DMS53 treated with DMSO at 0.1 percent for 48 hours (cell line): ENCODE measurements around the gene CCDC146.
"Not testable (repeated sequence)": the region's sequence is repeated elsewhere in the genome, so short reads cannot be mapped to it uniquely, and the experiment has no call there.

Experiments
- DNase-seq: peaks from one replicate; lab custom pipeline; 2025; ENCODE audit not compliant: unreplicated experiment; lab: John Stamatoyannopoulos, UW

Gene CCDC146

DNA sequence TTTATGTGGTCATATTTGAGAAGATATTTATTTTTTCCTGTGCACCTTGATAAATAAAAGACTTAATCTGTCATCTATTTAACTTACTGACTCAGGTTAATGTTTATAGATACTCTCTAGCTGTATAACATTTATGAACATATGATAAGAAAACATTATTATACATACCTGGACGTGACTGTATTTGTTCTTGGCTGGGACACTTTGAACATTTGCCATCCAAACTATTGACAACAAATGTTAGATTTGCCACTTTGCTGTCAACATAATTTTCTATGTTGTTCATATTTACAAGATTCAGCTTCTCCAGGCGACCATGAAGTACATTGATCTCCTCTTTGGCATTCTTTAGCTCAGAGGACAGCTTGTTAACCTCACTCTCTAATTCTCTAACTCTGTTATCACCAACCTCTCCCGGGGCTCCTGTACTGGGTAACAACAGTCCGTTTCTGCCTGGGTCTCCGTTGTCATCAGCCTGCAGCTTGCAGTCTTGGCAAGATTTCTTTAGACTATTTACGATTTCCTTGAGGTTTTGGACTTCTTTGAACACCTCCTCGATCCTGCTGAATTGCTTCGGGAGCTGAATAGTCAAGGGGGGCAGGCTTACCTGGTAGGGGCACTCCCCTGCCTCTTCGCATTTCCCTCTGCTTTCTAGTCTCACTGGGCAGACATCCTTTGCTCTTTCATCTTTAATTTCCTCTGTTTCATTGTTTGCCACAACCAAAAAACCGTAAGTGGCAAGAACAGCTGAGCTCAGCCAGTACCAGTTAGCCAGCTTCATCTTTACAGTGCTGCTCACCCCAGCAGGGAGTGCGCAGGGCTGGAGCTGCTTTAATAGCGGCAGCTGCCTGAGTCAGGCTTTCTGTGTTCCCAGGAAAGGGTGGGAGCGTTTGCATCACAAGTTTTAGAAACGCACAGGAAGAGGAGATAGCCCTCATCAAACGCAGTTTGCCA, 76.9 kb downstream of the CCDC146 start, which contains the start of gene FGL2:
Gene FGL2 (minus strand): TSS at position 807 of the 954 bp plus-strand sequence. CDS start 26 bp downstream, at position 781.
- no peak for DNase-seq

DNA sequence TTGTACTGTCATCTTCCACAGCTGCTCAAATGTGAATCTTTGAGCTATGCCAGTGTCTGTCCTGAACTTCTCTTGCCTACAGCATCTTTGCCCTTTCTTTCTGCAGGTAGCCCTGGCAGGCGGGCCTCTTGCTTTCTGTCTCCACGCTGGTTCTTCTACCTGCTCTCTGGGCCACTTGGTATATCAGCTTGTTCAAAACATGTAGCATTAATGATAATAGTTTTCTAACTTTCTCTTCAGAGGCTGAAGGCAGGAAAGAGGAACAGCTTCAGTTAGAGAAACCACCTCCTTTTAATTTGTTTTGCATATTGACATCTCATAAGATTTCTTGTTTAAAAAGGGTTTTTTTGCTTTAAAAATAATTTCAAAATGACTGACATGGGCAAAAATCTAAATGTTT, 78.1 kb downstream of the CCDC146 start:
- no peak for DNase-seq

DNA sequence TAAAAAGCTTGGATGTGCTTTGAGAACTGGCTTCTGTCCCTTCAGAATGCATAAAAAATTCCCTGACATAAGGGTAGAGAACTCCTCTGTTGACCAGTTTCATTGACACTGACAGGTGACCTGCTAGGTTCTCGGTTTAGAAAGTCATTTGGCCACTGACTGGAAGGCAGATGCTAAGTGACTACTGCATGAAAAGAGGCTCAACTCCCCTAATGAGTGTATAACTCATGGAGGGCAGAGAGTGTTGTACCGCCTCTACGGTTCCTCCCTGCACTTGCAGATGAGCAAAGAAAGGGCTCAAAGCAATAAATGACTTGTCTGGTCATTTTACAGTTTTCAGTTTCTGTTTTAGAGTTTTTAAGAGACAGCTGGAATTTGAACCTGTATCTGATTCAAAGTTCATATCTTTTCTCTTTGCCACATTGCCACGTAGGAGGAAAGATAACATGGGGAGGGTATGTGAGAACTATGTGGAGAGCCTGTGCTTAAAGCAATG, 80.1 kb downstream of the CCDC146 start:
- no peak for DNase-seq

DNA sequence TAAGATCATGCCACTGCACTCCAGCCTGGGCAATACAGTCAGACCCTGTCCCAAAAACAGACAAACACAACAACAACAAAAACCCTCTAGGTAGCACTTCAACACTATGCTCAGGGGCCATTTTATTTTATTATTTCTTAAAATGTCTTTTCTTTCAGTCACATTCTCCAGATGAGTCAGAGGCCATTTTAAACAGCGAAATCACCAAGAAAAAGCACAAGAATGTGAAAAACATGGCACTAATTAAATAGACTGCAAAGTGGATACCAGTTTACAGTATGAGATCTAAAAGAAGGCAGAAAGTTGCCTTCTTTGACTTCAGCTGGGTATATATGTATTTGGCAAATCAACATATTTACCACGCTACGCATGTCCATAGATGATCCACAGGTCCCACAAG, 83.3 kb downstream of the CCDC146 start:
- DNase-seq, result no peak

DNA sequence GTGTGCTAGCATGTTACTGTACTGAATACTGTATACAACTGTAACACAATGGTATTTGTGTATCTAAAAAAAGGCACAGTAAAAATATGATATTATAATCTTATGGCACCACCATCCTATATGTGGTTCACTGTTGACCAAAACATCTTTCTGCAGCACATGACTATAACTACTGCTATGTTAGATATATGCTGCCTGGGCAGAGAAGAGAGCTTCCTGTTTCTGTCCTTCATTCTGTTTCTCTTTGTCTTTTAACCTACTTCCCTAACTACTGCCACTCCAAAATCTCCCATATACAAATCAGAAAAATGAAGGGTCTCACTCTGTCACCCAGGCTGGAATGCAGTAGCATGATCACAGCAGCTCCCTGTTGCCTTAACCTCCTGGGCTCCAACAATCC, 86.0 kb downstream of the CCDC146 start:
- no peak for DNase-seq

DNA sequence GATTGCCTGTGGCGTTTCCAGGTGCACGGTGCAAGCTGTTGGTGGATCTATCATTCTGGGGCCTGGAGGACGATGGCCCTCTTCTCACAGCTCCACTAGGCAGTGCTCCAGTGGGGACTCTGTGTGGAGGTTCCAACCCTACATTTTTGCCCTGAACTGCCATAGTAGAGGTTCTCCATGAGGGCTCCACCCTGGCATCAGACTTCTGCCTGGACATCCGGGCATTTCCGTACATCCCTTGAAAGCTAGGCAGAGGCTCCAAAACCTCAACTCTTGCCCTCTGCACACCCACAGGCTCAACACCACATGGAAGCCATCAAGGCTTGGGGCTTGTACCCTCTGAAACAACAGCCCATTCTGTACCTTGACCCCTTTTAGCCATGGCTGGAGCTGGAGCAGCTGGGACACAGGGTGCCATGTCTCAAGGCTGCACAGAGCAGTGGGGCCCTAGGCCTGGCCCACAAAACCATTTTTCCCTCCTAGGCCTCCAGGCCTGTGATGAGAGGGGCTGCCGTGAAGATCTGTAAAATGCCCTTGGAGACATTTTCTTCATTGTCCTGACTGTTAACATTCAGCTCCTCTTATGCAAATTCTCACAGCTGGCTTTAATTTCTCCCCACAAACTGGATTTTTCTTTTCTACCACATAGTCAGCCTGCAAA, 87.2 kb downstream of the CCDC146 start:
- no peak for DNase-seq

DNA sequence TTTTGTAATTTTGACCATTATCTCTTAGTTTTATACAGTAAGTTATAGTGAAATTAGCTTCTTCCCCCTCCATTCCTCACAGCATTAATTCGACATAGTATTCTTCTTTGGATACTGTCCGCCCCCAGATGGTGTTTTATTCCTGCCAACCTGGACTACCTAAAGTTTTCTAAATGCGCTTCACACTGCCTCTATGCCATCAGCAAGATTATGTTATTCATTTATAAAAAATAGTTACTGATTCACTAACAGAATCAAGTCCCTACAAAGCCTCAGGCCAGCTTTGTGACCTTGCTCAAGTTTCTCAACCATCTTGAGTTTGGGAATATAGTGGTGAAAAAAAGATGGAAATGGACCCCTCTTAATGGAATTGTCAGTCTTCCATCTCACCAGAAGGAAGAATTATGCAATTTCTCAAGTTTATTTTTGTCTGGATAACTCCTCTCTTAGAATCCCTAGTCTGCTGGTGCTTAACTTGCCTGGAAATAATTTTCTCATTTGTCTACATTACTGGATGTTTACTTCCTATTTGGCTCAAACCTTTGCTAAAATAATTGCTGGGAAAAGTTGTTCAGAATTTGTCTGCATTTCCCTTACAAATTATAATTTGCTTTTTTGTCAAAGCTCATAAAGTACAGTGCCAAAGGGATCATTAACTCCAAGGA, 93.9 kb downstream of the CCDC146 start:
- DNase-seq, result no peak

DNA sequence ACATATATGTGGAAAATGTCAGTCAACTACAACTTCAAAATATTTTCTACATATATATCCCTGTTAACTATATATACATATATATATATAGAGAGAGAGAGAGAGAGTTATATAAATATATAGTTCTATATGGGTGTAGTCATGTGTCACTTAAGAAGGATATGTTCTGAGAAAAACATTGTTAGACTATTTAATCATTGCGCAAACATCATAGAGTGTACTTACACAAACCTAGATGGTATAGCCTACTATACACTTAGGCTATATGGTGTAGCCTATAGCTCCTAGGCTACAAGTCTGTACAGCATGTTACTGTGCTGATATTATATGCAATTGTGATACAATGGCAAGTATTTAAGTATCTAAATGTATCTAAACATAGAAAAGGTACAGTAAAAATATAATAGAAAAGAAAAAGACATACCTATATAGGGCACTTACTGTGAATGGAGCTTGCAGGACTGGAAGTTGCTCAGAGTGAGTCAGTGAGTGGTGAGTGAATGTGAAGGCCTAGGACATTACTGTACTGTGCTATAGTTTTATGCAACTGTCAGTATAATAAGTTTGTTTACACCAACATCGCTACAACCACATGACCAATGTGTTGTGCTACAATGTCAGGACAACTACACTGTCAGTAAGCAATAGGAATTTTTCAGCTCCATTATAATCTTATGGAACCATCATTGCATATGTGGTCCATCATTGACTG, 95.2 kb downstream of the CCDC146 start:
- DNase-seq, result no peak

DNA sequence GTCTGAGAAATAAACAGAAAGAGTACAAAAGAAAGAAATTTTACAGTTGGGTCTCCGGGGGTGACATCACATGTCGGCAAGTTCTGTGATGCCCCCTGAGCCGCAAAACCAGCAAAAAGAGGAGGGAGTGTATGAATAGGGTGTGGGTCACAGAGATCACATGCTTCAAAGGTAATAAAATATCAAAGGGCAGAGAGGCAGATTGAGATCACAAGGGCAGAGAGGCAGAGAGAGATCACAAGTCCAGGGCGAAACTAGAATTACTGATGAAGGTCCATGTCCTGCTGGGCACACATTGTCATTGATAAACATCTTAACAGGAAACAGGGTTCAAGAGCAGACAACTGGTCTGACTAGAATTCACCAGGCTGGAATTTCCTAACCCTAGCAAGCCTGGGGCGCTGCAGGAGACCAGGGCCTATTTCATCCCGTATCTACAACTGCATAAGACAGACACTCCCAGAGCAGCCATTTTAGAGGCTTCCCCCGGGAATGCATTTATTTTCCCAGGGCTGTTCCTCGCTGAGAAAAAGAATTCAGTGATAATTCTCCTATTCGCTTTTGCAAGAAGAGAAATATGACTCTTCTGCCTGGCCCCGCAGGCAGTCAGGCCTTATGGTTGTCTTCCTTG, 97.4 kb downstream of the CCDC146 start:
- not testable (repeated sequence) for DNase-seq

DNA sequence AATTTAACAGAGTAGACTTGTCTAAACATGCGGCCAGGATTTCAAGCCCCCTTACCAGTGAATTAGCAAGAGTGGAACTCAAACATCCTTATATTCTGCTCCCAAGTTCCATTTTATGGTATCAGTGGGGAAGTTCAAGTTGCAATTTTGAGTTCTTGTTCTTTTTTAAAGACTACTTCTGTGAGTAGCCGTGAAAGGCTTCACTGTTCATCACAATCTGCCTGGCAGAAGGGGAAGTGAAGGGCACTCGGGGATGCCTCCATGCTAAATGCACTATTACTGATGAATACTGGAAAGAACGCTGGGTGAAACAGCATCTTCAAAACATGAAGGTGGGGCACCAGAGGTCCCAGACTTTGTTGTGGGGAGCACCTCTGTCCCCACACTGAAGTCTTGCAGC, 99.7 kb downstream of the CCDC146 start:
- DNase-seq, result no peak

DNA sequence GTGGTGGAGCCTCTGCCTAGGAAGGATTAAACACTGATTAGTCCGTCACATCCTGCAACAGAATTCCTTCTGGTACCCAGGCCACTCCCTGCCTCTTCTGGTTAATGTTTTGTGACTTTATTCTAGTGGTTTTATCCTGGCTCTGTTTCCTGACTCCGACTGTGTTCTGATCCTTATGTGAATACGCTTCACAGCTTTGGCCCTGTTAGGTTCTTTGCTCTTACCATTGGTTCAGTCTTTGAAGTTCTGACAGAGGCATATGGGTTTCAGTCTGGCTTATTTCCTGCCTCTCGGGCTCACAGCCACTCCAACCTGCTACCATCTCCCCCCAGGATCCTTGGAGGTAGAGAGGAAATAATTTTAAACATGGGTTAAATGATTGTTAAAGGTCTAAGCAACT, 100.4 kb downstream of the CCDC146 start:
- DNase-seq, result no peak

DNA sequence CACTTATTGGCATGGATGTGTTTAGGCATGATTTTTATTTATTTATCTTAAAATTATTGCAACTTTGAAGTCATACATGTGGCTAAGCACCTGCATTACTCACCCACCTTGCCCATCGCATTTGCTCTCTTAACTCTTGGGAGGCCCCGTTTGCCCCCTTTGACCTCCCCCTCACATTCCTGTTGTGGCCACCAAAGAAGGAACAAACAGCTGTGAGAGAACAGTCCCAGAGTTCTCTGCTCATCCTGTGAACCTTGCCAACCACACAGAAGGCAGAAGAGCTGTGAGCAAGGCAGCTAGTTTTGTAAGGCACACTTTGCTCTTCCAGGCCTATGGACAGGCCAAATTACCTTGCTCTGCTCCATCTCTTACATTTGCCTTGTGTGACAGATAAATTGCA, 100.8 kb downstream of the CCDC146 start:
- DNase-seq, result no peak

DNA sequence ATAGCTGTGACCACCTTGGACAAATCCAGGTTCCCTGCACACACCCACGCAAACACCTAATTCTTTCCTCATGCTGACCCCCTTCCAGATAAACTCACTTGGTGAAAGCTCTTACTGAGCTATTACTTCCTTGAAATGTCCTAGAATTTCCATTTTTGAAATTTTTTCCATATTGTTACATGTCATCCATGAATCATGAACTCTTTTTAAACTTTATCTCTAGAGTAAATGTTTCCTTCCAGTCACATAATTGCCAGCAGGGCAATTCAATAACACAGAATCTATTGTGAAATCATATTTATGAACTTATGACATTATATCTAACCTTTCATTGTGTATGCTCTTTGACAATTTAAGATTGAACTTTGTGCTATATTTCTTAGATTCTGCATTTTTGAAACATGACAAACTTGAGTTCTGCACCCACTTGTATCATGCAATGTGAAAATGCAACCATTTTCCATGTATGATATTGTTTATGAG, 104.0 kb downstream of the CCDC146 start:
- DNase-seq, result no peak

DNA sequence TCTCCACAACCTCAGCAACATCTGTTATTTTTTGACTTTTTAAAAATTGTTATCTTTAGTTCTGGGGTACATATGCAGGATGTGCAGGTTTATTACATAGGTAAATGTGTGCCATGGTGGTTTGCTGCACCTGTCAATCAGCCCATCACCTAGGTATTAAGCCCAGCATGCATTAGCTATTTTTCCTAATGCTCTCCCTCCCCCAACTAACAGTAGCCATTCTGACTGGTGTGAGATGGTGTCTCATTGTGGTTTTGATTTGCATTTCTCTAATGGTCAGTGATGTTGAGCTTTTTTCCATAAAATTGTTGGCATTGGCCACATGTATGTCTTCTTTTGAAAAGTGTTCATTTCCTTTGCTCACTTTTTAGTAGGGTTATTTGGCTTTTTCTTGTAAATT, 106.4 kb downstream of the CCDC146 start:
- DNase-seq, result not testable (repeated sequence)

DNA sequence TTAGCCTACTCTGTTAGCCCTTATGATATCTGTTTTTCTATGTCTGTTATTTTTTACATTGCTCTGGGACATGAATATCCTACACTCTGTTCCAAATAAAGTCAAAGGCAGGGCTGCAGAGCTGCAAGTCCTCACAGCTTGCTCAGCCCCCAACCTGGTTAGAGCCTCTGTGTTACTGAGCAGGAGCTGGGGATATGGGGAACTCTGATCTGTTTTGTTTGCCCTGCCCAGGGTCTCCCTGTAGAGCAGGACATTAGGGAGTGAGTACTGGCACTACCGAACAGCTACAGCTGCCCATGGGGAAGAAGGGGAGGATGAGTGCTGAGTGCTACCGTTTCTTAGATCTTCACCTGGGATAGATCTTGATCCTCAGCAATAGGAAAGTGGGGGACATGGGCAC, 110.1 kb downstream of the CCDC146 start:
- DNase-seq, result no peak

DNA sequence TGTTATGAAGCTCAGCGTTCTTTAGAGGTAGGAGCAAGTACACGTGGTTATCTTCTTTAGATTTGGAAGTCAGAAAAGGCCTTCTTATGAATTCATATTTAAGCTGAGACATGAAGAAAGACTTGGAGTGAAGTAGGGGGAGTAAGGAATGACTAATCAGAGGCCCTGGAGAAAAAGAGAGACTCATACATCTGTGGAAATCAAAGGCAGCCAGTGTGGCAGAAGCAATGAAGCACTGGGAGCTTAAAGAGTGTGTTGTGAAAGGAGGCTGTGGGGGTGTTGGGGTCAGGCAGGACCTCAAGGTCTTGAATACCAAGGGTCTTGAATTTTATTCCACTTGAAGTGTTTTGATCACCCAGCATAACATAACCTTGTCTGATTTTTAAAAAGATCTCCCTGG, 112.9 kb downstream of the CCDC146 start:
- no peak for DNase-seq

DNA sequence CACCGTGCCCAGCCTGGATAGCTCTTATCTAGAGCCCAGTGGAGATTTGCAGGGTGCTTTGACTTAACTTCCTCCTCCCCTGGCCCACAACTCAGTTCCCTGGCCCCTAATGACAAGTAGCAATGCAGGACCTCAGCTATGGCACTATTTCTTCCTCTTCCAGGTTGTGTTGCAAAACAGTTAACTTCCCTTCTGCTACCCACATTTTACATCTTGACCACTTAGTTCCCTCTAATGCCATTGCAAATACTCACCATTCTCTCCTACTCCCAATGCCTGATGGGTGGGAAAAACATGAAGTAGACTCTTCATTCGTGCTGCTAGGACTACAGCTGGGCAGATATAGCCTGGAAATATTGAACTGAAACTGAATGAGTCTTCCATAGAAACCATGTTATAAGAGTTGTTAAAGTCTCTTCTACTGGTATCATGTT, 116.3 kb downstream of the CCDC146 start:
- DNase-seq, result no peak

DNA sequence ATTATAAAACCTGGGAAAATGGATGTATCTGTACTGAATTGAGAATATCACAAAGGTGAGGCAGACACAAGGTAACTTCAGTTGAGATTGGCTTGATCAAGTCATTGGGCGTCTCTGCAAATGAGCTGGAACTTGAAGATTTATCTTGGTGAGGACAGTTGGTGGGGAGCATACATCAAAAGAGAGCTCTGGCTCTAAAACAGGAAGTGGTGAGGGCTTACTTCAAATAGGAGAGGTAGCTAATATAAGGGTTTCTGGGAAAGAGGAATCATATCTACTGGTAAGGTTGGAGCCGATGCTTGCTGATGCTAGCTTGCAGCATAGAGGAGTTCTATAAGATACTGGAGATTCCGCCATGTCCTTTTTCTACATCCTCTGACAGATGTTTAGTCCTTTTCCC, 117.1 kb downstream of the CCDC146 start:
- no peak for DNase-seq

DNA sequence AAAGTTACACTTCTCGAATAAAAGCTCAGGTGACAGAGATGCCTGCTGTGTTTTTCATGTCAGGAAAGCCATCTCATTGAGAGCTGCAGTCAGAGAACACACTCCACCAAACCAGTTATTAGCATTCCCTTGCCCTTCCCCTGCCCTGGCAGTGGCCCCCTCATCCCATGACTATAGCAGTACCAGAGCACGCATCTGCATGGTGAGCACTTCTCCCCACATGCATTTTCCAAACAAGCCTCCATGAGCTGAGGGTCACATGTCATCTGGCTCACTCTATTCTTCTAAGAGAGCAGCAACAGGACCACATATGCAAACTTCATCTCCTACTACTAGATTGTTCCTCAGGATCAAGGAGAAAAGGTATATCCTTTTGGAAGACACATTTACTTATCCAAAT, 119.7 kb downstream of the CCDC146 start:
- no peak for DNase-seq

DNA sequence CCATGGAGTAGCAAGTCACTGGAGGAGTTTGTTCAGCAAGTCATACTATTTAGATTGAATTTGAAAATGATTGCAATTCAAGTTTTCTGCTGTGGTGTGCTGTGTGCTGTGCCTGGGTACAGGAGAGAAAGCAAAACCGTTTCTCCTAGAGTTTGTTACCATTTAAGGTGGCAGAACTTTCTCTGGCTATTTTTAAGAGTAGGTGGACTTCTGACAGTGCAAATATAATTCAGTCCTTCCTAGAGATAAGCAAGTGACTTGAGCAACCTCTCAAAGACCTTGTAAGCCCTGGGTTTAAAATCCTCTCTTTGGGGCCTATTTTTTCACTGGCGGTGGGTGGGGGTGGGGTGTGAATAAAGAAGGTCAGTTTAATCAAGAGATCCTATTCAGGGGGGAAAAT, 120.1 kb downstream of the CCDC146 start:
- no peak for DNase-seq
